H1 (cell line): Measurements from ENCODE around the gene TTC24. TPM values are rescaled to one million over a fixed set of nuclear protein-coding genes. Genes with fewer than 3 reads are reported as not detected.

ENCODE experiments used
- CTCF ChIA-PET: fragments of 300-600 bp; sonication (Branson Sonifier 250); formaldehyde crosslinking; loops from one replicate; lab custom pipeline; 2021; ENCODE audit not compliant: partially characterized antibody; lab: Charles Lee
- POLR2A ChIA-PET: fragments of 300-600 bp; sonication (Branson Sonifier 250); formaldehyde crosslinking; loops from one replicate; lab custom pipeline; 2021; ENCODE audit warnings: inconsistent platforms; ENCODE audit not compliant: partially characterized antibody; lab: Charles Lee
- DNase-seq, 2 experiments: peaks; one replicate each; pipeline versions ENCODE4 v3.0.0 to v3.0.0-alpha.2; 2010 to 2022; ENCODE audit warnings: low spot score in 2 of 2, low read depth in 1 of 2, mixed read lengths in 1 of 2
- FAIRE-seq: peaks from 2 replicates; lab custom pipeline; 2011; peaks lifted over from hg19 to GRCh38; lab: Jason Lieb, UNC
- H2AFZ ChIP-seq: 2 replicates; pipeline ENCODE4 v1.8.1; 2012; ENCODE audit warnings: low read length, inconsistent platforms
- H2AK5ac ChIP-seq: 2 replicates; pipeline ENCODE4 v1.6.1; 2013; ENCODE audit warnings: low read depth, low read length
- H2BK120ac ChIP-seq: replicated peaks from 2 replicates; pipeline ENCODE3; 2013; ENCODE audit warnings: low read depth, low read length, inconsistent platforms
- H2BK12ac ChIP-seq: 2 replicates; pipeline ENCODE4 v1.6.1; 2013; ENCODE audit warnings: low read depth, low read length
- H2BK15ac ChIP-seq: 2 replicates; pipeline ENCODE4 v1.6.1; 2013; ENCODE audit warnings: low read length
- H2BK20ac ChIP-seq: 2 replicates; pipeline ENCODE4 v1.6.1; 2013; ENCODE audit warnings: low read length
- H2BK5ac ChIP-seq: 2 replicates; pipeline ENCODE4 v1.6.1; 2013; ENCODE audit warnings: low read depth, low read length
- H3K14ac ChIP-seq: 2 replicates; pipeline ENCODE4 v1.6.1; 2013; ENCODE audit warnings: inconsistent platforms; ENCODE audit not compliant: insufficient read length
- H3K18ac ChIP-seq: 2 replicates; pipeline ENCODE4 v1.6.1; 2013; ENCODE audit warnings: low read length; ENCODE audit errors: extremely low read depth
- H3K23ac ChIP-seq: 2 replicates; pipeline ENCODE4 v1.6.1; 2013; ENCODE audit warnings: inconsistent platforms; ENCODE audit not compliant: insufficient read length
- H3K23me2 ChIP-seq: 2 replicates; pipeline ENCODE4 v1.6.1; 2013; ENCODE audit warnings: low read depth, low read length
- H3K27ac ChIP-seq: 2 replicates; pipeline ENCODE4 v1.6.1; 2011; ENCODE audit warnings: low read depth, low read length, inconsistent platforms
- H3K27me3 ChIP-seq, 4 experiments: replicated peaks in 1 of 4; 1 replicate in 1 of 4; 2 replicates in 3 of 4; pipeline versions ENCODE4 v1.6.1 to v1.8.1; 2011 to 2013; ENCODE audit warnings: low read length in 3 of 4, mild to moderate bottlenecking in 3 of 4, inconsistent platforms in 2 of 4, mixed read lengths in 2 of 4, moderate library complexity in 1 of 4; ENCODE audit not compliant: control insufficient read depth in 3 of 4, insufficient read depth in 3 of 4; ENCODE audit errors: extremely low read depth in 1 of 4
- H3K36me3 ChIP-seq, 4 experiments: 2 replicates each; pipeline versions ENCODE4 v1.6.1 to v1.8.1; 2011 to 2013; ENCODE audit warnings: mild to moderate bottlenecking in 4 of 4, low read length in 3 of 4, moderate library complexity in 2 of 4, control low read depth in 1 of 4, inconsistent platforms in 1 of 4; ENCODE audit not compliant: insufficient read depth in 4 of 4, control insufficient read depth in 2 of 4
- H3K4ac ChIP-seq: replicated peaks from 2 replicates; pipeline ENCODE3; 2013; ENCODE audit warnings: low read length, low read depth, mixed read lengths, inconsistent platforms; ENCODE audit not compliant: insufficient read length
- H3K4me1 ChIP-seq, 4 experiments: replicated peaks in 1 of 4; 1 replicate in 1 of 4; 2 replicates in 3 of 4; pipeline versions ENCODE4 v1.6.1 to v1.8.1; 2011 to 2013; ENCODE audit warnings: low read length in 3 of 4, inconsistent platforms in 2 of 4, mixed read lengths in 1 of 4; ENCODE audit not compliant: insufficient read depth in 4 of 4, control insufficient read depth in 3 of 4
- H3K4me2 ChIP-seq, 2 experiments: 2 replicates each; pipeline versions ENCODE4 v1.6.1 to v1.8.1; 2011 to 2013; ENCODE audit warnings: low read depth in 2 of 2, low read length in 2 of 2, control low read depth in 1 of 2, inconsistent platforms in 1 of 2, mild to moderate bottlenecking in 1 of 2; ENCODE audit not compliant: insufficient read depth in 1 of 2
- H3K4me3 ChIP-seq, 4 experiments: fragments of 200-600, 300-600 bp in 1 of 4; sonication (generic), shearing (Covaris generic), sonication (Bioruptor Twin) in 1 of 4; 2 replicates each; pipeline versions ENCODE4 v1.5.1 to v1.8.1; 2011 to 2016; ENCODE audit warnings: low read length in 4 of 4, low read depth in 3 of 4, control low read depth in 2 of 4, inconsistent platforms in 2 of 4, mild to moderate bottlenecking in 2 of 4, mixed read lengths in 1 of 4, moderate library complexity in 1 of 4; ENCODE audit not compliant: insufficient read depth in 2 of 4; ENCODE audit errors: extremely low read depth in 1 of 4
- H3K56ac ChIP-seq: replicated peaks from 2 replicates; pipeline ENCODE3; 2013; ENCODE audit warnings: low read depth, mild to moderate bottlenecking, mixed read lengths, low read length, inconsistent platforms; ENCODE audit not compliant: insufficient read length
- H3K79me1 ChIP-seq: 2 replicates; pipeline ENCODE4 v1.6.1; 2013; ENCODE audit warnings: low read depth, low read length, control low read depth
- H3K79me2 ChIP-seq, 2 experiments: 2 replicates each; pipeline versions ENCODE4 v1.6.1 to v1.8.1; 2012 to 2013; ENCODE audit warnings: low read length in 2 of 2, mild to moderate bottlenecking in 2 of 2, inconsistent platforms in 1 of 2; ENCODE audit not compliant: insufficient read depth in 2 of 2, control insufficient read depth in 1 of 2
- H3K9ac ChIP-seq, 4 experiments: replicated peaks in 1 of 4; 1 replicate in 1 of 4; 2 replicates in 3 of 4; pipeline versions ENCODE4 v1.6.1 to v1.8.1; 2011 to 2013; ENCODE audit warnings: low read depth in 3 of 4, low read length in 3 of 4, control low read depth in 2 of 4, mild to moderate bottlenecking in 2 of 4, moderate library complexity in 2 of 4, inconsistent platforms in 1 of 4; ENCODE audit errors: extremely low read depth in 1 of 4
- H3K9me3 ChIP-seq, 2 experiments: 2 replicates each; pipeline versions ENCODE4 v1.6.1 to v1.8.1; 2012 to 2013; ENCODE audit warnings: mild to moderate bottlenecking in 2 of 2, moderate library complexity in 2 of 2, control low read depth in 1 of 2, inconsistent platforms in 1 of 2, low read depth in 1 of 2, low read length in 1 of 2, mixed read lengths in 1 of 2; ENCODE audit not compliant: insufficient read depth in 2 of 2
- H4K20me1 ChIP-seq, 2 experiments: replicated peaks in 1 of 2; 2 replicates each; pipeline versions ENCODE3 to v1.8.1; 2011 to 2013; ENCODE audit warnings: inconsistent platforms in 2 of 2, low read length in 2 of 2, mild to moderate bottlenecking in 1 of 2; ENCODE audit not compliant: insufficient read depth in 2 of 2, control insufficient read depth in 1 of 2
- H4K5ac ChIP-seq: 2 replicates; pipeline ENCODE4 v1.6.1; 2013; ENCODE audit warnings: low read length, low read depth, mixed read lengths, inconsistent platforms; ENCODE audit not compliant: insufficient read length
- H4K8ac ChIP-seq: 2 replicates; pipeline ENCODE4 v1.8.0; 2013; ENCODE audit warnings: mild to moderate bottlenecking, moderate library complexity, low read length, inconsistent platforms; ENCODE audit not compliant: insufficient read depth; ENCODE audit errors: extremely low read depth
- H4K91ac ChIP-seq: replicated peaks from 2 replicates; pipeline ENCODE3; 2013; ENCODE audit warnings: low read length, mixed read lengths, inconsistent platforms; ENCODE audit not compliant: insufficient read length
- BRCA1 ChIP-seq: IDR thresholded peaks from 2 replicates; pipeline ENCODE4 v1.6.1; 2012; ENCODE audit warnings: low read depth, low read length, improper control_type of control experiment
- CBX5 ChIP-seq: fragments of 300-800, 300-1000 bp; sonication (generic); IDR thresholded peaks from 2 replicates; pipeline ENCODE4 v1.7.1; 2016; ENCODE audit warnings: antibody characterized with exemption, low read length, low read depth
- CHD2 ChIP-seq: IDR thresholded peaks from 2 replicates; pipeline ENCODE4 v1.6.1; 2012; ENCODE audit warnings: low read length, improper control_type of control experiment
- CREB1 ChIP-seq: IDR thresholded peaks from 2 replicates; pipeline ENCODE4 v1.6.1; 2012; ENCODE audit warnings: inconsistent platforms
- EZH2 ChIP-seq: fragments of 200-600 bp; sonication (generic); IDR thresholded peaks from 2 replicates; pipeline ENCODE4 v1.7.1; 2012; ENCODE audit warnings: low read depth, mild to moderate bottlenecking, moderate library complexity, low read length, inconsistent platforms; ENCODE audit not compliant: severe bottlenecking
- GABPA ChIP-seq: IDR thresholded peaks from 2 replicates; pipeline ENCODE4 v1.6.1; 2011; ENCODE audit warnings: mild to moderate bottlenecking, low read length, moderate library complexity, borderline replicate concordance; ENCODE audit not compliant: insufficient read depth
- POLR2A ChIP-seq, 2 experiments: IDR thresholded peaks; 1 replicate in 1 of 2; 2 replicates in 1 of 2; pipeline ENCODE4 v1.6.1; 2011; ENCODE audit warnings: low read depth in 2 of 2, low read length in 2 of 2, mild to moderate bottlenecking in 2 of 2; ENCODE audit errors: control extremely low read depth in 1 of 2
- POU5F1 ChIP-seq: IDR thresholded peaks from 2 replicates; pipeline ENCODE4 v1.6.1; 2011; ENCODE audit warnings: low read depth, mild to moderate bottlenecking, low read length, moderate library complexity
- RAD21 ChIP-seq, 2 experiments: IDR thresholded peaks in 1 of 2; conservative IDR thresholded peaks in 1 of 2; 2 replicates each; pipeline ENCODE4 v1.6.1; 2011; ENCODE audit warnings: low read depth in 2 of 2, low read length in 2 of 2, improper control_type of control experiment in 1 of 2, inconsistent platforms in 1 of 2, mild to moderate bottlenecking in 1 of 2, moderate library complexity in 1 of 2
- SIRT6 ChIP-seq: IDR thresholded peaks from one replicate; pipeline ENCODE4 v1.7.1; 2012; ENCODE audit warnings: low read length, inconsistent platforms
- SP2 ChIP-seq: IDR thresholded peaks from 2 replicates; pipeline ENCODE4 v1.6.1; 2012; ENCODE audit warnings: mild to moderate bottlenecking, low read length, inconsistent platforms
- TAF7 ChIP-seq: optimal IDR thresholded peaks from 2 replicates; pipeline ENCODE3; 2011; ENCODE audit warnings: low read depth, mild to moderate bottlenecking, inconsistent platforms, low read length, moderate library complexity, borderline replicate concordance
- TBP ChIP-seq: IDR thresholded peaks from 2 replicates; pipeline ENCODE4 v1.6.1; 2011; ENCODE audit warnings: low read depth, low read length, improper control_type of control experiment
- TCF12 ChIP-seq: IDR thresholded peaks from 2 replicates; pipeline ENCODE4 v1.6.1; 2011; ENCODE audit warnings: low read depth, mild to moderate bottlenecking, low read length
- WGBS, 2 experiments: shearing (Covaris generic) in 1 of 2; methylation state at CpG; one replicate each; pipeline versions ENCODE4 v1.1.6 to v1.1.7; 2013 to 2015; ENCODE audit warnings: low lambda C conversion rate in 2 of 2, mixed read lengths in 2 of 2, inconsistent platforms in 1 of 2, low coverage in 1 of 2, missing lambda C conversion rate in 1 of 2; ENCODE audit not compliant: insufficient replicate concordance in 2 of 2, insufficient coverage in 1 of 2, insufficient read length in 1 of 2; ENCODE audit errors: extremely low coverage in 1 of 2, missing lambda C conversion rate in 1 of 2; 5-methylcytosine and 5-hydroxymethylcytosine counted together
- polyA plus RNA-seq, 7 experiments: library from polyadenylated mRNA; depleted of rRNA in 3 of 7; stranded (reverse) in 5 of 7; unstranded in 2 of 7; fragments of >200 nt in 5 of 7; fragments of 200-250 nt in 2 of 7; gene quantifications; 1 replicate in 5 of 7; 2 replicates in 1 of 7; 4 replicates in 1 of 7; pipeline versions ENCODE4 v1.2.1 to v1.2.3, GENCODE V29; 2011 to 2013; ENCODE audit warnings: missing spikeins in 2 of 7, mixed read lengths in 2 of 7
- total RNA-seq: library from RNA; stranded (reverse); fragmentation: NEBNext Ultra II Directional; extraction: Animal tissue kit (Norgen Biotek cat#: 25700); gene quantifications from 2 replicates; pipeline ENCODE4 v1.2.1, GENCODE V29; 2021

Gene TTC24
- total and polyA plus RNA-seq, 2 of the 8 experiments (the other 6 are each of a cell fraction or from before 2014, with no cell fraction given), result 0.08 TPM; not detected in 1

- no peak overlapping the region for H4K8ac ChIP-seq
- CTCF ChIA-PET, result interaction anchor here (0.6 to 4.0 kb wide), 11 partner anchors 9 to 215 kb away, joined by 3 to 30 read pairs (median 4); partner anchors contain the start of gene HAPLN2
Measured at GRCh38 chr1:156599811-156600210, 20.3 kb downstream of the TTC24 start.

More at GRCh38 chr1:156599811-156600210, 20.3 kb downstream of the TTC24 start:
- no peak overlapping the region for H2BK5ac ChIP-seq
- H3K18ac ChIP-seq, result no peak overlapping the region
- no peak overlapping the region for H3K14ac ChIP-seq
- H3K23ac ChIP-seq, result no peak overlapping the region
- no peak overlapping the region for H2BK12ac ChIP-seq
- H3K56ac ChIP-seq, result no peak overlapping the region
- H3K4me3 ChIP-seq, result peak overlapping the region in 1 of 4 experiments; percentile 86; a peak in 1 of 8 replicates
- H3K4me1 ChIP-seq, result peaks cover 0 to 8% (median 3%) of the 10 kb centered on the region in 4 experiments; a peak in 5 of 7 replicates
- FAIRE-seq, result no peak
- no peak overlapping the region for H4K91ac ChIP-seq
- H3K4ac ChIP-seq, result no peak overlapping the region
- no peaks in the 10 kb centered on the region for H3K9me3 ChIP-seq
- no peak overlapping the region for H4K5ac ChIP-seq
- H2BK20ac ChIP-seq, result no peak overlapping the region
- H3K36me3 ChIP-seq, result peaks cover 16 to 41% (median 36%) of the 10 kb centered on the region in 4 experiments
- peaks cover 0 to 1% of the 10 kb centered on the region in 2 experiments for H4K20me1 ChIP-seq
- no peak overlapping the region for H3K9ac ChIP-seq
- H3K79me2 ChIP-seq, result peaks cover 3 to 19% of the 10 kb centered on the region in 2 experiments
- peak overlapping the region in 1 of 2 experiments; percentile 55; a peak in 2 of 4 replicates for H3K4me2 ChIP-seq
- POLR2A ChIA-PET, result interaction anchor here (0.7 to 6.6 kb wide), 5 partner anchors 7 to 28 kb away, joined by 3 to 66 read pairs (median 4); partner anchors contain the start of genes IQGAP3 and NAXE
- 95% methylated on average over 2 of the region's 3 CpGs; no CpG with 5 or more reads in 1 of the 2 experiments for WGBS, 2 experiments
- peaks cover 2% of the 10 kb centered on the region; the same call in 1 of the 2 replicates for H3K79me1 ChIP-seq
- DNase-seq, result no peak
- H3K23me2 ChIP-seq, result peaks cover 5% of the 10 kb centered on the region; the same call in 1 of the 2 replicates
- H2BK15ac ChIP-seq, result no peak overlapping the region
- no peaks in the 10 kb centered on the region for H3K27me3 ChIP-seq
- H2BK120ac ChIP-seq, result no peak overlapping the region
- no peak overlapping the region for H2AK5ac ChIP-seq
- no peak for TF ChIP-seq SP2
- TF ChIP-seq EZH2, result no peak
- no peak for TF ChIP-seq POU5F1
- no peak for TF ChIP-seq POLR2A (IDR thresholded peaks at IDR 0.05; ENCODE audit: control extremely low read depth in 1 of 2, low read depth in 2 of 2, low read length in 2 of 2)
- TF ChIP-seq CHD2, result no peak
- no peak for TF ChIP-seq GABPA
- TF ChIP-seq RAD21 (IDR thresholded peaks at IDR 0.05 in 1 of 2, conservative IDR thresholded peaks at IDR 0.05 in 1 of 2; ENCODE audit: low read depth in 2 of 2, low read length in 2 of 2), result no peak
- no peak for TF ChIP-seq CREB1
- no peak for TF ChIP-seq TCF12
- no peak for TF ChIP-seq TAF7
- no peak for TF ChIP-seq BRCA1
- no peak for TF ChIP-seq TBP
- no peak for TF ChIP-seq CBX5
- no peak for TF ChIP-seq SIRT6
- H2AFZ ChIP-seq, result no peak overlapping the region
- no peak overlapping the region for H3K27ac ChIP-seq
